ENCODE data around the gene BTNL2. TPM values are rescaled to one million over a fixed set of nuclear protein-coding genes. Genes with fewer than 3 reads are reported as not detected.

The BTNL2 gene
- total RNA-seq, 1 experiment from 2014 or later = not detected

Other genes starting within 250 kb of the BTNL2 start
- gene EGFL8, start 242.6 kb downstream of the BTNL2 start, total RNA-seq (2014; rRNA removed; shearing (Covaris generic); ENCODE audit: low replicate concordance) = 1.0 and 2.8 TPM in 2 replicates
- gene AGPAT1, start 231.1 kb downstream of the BTNL2 start, total RNA-seq (2014; rRNA removed; shearing (Covaris generic); ENCODE audit: low replicate concordance) = 22.8 and 24.8 TPM in 2 replicates
- gene RNF5, start 228.8 kb downstream of the BTNL2 start, total RNA-seq (2014; rRNA removed; shearing (Covaris generic); ENCODE audit: low replicate concordance) = 28.7 and 38.3 TPM in 2 replicates
- gene AGER, start 222.9 kb downstream of the BTNL2 start, total RNA-seq (2014; rRNA removed; shearing (Covaris generic); ENCODE audit: low replicate concordance) = 1.4 TPM in 1 of 2 replicates, not detected in the other
- gene PBX2, start 217.0 kb downstream of the BTNL2 start, total RNA-seq (2014; rRNA removed; shearing (Covaris generic); ENCODE audit: low replicate concordance) = 10.9 and 13.2 TPM in 2 replicates
- gene GPSM3, start 214.5 kb downstream of the BTNL2 start, total RNA-seq (2014; rRNA removed; shearing (Covaris generic); ENCODE audit: low replicate concordance) = 0.10 and 0.20 TPM in 2 replicates
- 0.25 TPM in 1 of 2 replicates, not detected in the other for gene NOTCH4, start 183.1 kb downstream of the BTNL2 start, total RNA-seq (2014; rRNA removed; shearing (Covaris generic); ENCODE audit: low replicate concordance)
- not detected in 2 replicates for gene TSBP1, start 35.3 kb downstream of the BTNL2 start, total RNA-seq (2014; rRNA removed; shearing (Covaris generic); ENCODE audit: low replicate concordance)
- not detected in 2 replicates for gene HLA-DRA, start 32.7 kb upstream of the BTNL2 start, total RNA-seq (2014; rRNA removed; shearing (Covaris generic); ENCODE audit: low replicate concordance)
- gene HLA-DRB5, start 123.1 kb upstream of the BTNL2 start, total RNA-seq (2014; rRNA removed; shearing (Covaris generic); ENCODE audit: low replicate concordance) = not detected in 2 replicates
- not detected in 2 replicates for gene HLA-DRB1, start 182.7 kb upstream of the BTNL2 start, total RNA-seq (2014; rRNA removed; shearing (Covaris generic); ENCODE audit: low replicate concordance)
- not detected in 2 replicates for gene HLA-DQA1, start 230.2 kb upstream of the BTNL2 start, total RNA-seq (2014; rRNA removed; shearing (Covaris generic); ENCODE audit: low replicate concordance)